Fibroblast of skin of scalp (primary cell): ENCODE measurements around the gene PRIMA1. TPM values are rescaled to one million over a fixed set of nuclear protein-coding genes. Genes with fewer than 3 reads are reported as not detected.
A peak's percentile ranks its signal among the peaks of the same experiment; 100 is the strongest.
"Not testable (repeated sequence)": the region's sequence is repeated elsewhere in the genome, so short reads cannot be mapped to it uniquely, and the experiment has no call there.

ENCODE experiments used
- DNase-seq: peaks from one replicate; pipeline ENCODE4 v3.0.0-alpha.2; 2013
- polyA plus RNA-seq, 2 experiments: library from polyadenylated mRNA; unstranded; fragments of 120-200 nt; gene quantifications; one replicate each; pipeline ENCODE4 v1.2.1, GENCODE V29; 2013; ENCODE audit not compliant: insufficient read length in 2 of 2

Gene PRIMA1, protein sequence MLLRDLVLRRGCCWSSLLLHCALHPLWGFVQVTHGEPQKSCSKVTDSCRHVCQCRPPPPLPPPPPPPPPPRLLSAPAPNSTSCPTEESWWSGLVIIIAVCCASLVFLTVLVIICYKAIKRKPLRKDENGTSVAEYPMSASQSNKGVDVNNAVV
- not detected for polyA plus RNA-seq (2013, experiment 1 of 2; ENCODE audit: insufficient read length)
- polyA plus RNA-seq (2013, experiment 2 of 2; ENCODE audit: insufficient read length) = 0.16 TPM

DNA sequence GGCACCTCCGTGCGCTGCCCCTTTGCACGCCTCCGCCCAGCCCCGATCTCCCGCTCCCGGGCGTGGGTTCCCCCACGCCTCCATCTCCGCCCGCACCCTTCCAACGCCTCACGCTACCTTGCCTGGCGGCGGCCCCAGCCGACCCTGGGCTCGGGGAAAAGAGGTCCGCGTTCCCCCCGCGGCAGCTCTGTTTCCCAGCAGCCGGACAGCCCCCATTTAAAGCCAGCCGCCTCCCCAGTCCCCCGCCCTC, at the start of gene PRIMA1:
PRIMA1 (minus strand) TSS at position 193 of the 250 bp plus-strand sequence. CDS start 767 bp downstream, outside the sequence.
- DNase-seq = no peak

DNA sequence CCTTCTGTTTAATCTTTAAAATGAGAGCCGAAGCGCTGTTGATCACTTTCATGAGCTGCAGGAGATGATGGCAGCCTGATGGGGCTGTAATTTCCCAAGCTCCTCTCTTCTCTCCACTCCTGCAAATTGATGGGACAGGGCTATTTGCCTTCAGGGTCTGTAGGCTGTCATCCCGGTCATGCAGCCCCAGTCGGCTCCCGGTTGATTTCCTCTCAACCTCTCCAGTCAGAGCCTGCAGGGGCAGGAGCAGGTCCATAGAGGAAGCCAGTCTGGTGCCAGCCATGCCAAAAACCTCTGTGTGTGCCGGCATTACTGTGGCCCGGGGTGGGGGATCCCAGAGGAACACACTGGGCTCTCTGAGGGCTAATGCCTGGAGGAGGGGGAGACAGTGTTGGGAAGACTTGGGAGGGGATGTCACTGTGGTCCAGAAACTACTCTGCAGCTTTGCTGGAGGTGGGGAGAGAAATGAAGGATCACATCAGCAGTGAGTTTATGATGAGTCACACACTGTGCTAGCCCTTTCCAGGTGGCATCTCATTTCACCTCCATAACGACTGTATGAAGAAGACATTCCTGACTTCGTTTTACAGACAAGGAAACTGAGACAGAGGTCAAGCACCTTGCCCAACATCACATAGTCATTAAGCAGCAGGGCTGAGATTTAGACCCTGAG, 46.5 kb upstream of the PRIMA1 start:
- no peak for DNase-seq

DNA sequence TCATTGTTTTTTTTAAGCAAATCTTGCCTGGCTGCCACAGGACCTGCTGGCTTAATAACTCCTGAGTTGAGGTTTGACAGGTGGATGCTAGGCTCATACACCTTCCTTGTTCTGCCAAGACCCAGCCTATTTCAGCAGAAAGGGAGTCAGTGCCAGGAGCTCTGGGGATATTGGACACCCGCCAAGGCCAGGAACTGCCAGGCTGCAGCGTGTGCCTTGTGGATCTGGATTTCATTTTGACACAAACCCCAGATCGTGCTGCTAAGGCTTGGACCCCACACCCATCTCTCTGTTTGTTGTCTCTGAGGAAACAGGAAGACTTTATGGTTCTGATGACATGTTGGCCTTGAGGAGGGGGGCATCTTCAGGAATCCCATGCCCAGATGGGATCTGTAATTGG, 44.4 kb upstream of the PRIMA1 start:
- no peak for DNase-seq

DNA sequence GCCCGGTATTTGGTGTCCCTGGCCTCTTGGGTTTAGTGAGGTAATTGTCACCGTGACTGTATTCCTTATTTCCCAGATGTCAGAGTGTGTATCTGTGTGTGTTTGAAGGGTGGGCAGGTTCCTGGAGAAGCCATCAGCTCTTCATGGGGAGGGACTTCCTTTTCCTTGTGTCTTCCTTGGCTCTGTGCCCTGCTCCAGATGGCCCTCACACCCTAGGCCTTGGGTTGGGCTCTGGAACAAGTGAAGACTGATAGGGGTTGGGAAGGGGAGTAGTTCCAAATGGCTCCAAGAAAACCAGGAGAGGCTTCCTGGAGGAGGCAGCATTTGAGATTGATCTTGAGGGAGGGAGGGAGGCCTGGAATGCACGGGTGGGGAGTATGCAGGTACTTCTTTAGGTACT, 43.8 kb upstream of the PRIMA1 start:
- DNase-seq = no peak

DNA sequence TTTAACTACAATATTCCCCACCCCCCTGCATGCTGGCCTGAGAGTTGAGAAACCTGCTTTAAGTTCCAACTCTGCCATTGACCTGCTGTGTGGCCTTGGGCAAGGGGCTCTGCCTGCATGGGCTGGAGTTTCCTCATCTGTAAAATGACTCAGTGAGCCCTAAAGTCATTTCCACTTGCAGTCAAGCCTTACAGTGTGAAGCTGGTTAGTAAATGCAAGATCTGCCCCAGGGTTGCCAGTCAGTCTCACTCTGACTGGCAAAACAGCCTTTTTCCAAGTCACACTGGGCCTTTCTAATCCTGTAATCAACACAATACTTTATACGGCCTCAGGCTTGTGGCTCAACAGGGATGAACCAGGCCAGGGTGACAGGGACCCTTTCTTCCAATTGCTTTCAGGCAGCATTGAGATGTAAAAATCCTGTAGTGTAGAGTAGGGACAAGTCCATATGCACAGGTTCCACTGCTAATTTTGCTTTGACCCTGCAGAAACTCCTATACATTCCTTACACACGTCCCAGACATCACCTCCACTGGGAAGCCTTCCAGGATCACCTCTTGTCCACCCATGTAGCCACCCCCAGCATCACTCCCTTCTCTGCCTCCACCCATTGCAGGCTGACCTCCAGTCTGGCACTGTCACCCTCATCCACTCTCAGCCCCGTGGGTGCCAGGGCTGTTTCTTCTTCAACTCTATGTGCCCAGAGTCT, 42.6 kb upstream of the PRIMA1 start:
- DNase-seq = no peak

DNA sequence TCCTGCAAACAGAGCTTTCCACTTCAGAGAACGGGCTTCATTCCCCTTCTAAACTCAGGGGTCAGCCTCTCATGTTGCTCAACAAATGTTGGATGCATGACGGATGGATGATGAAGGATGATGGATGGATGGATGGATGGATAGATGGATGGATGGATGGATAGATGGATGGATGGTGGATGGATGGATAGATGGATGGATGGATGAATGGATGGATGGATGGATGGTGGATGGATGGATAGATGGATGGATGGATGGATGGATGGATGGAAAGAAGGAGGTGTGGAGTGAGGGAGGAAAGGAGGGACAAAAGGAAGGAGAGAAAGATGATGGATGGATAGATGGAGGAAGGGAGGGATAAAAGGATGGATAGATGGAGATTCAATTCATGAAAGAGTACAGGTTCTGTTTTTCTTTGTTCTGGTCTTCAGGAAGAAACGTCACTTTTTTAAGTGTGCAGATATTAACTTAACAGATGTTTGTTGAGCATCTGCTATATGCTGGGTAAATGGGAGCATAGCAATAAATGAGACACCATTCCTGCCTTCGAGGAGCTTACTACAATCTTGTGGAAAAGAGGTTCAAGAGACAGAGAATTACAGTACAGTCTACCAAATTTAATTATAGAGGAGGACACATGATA, 41.7 kb upstream of the PRIMA1 start:
- no peak for DNase-seq

DNA sequence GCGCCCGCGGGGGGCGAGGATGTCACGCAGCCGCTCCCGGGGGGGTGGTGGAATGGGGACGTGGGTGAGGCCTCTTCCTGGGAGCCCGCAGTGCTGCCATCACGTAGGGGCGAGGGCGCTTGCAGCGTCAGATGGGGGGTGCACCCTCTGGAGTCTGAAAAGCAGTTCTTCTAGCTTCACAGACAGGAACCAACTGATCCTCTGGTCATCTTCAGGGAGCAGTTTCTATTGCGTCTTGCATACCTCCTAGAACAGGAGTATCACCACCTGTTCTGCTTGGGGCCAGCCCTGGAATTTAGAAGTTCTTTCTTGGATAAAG, 36.9 kb upstream of the PRIMA1 start:
- DNase-seq = no peak

DNA sequence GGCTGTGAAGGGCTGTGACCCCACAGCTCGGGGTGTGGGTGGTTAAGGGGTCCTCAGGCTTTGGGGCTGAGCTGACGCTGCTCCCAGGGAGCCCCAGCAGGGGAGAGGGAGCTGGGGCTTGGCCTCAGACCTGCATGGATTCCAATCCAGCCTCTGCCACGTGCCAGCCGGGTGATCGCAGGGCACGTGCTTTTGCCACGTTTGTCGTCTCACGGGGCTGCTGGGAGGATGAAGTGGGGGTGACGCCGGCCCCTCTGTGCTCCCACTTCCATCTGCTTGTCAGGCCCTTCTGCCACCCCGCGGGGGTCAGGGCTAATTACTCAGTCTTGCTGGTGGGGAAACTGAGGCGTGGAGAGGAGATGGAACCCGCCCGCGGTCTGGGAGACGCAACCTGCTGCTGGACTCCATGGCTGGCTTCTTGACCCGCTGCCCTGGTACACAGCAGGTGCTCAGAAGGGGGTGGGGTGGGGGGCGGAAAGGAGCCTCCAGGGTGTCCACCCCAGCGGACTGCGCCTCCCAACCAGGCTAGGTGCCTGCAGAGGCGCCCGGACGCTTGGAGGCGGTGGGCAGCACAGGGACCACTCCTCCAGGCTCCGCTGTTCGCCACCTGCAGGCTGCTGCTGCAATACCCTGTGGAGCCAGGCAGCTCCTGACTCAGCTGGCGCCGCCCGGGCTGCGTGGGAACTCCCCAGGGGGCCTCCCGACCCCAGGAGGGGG, 36.4 kb upstream of the PRIMA1 start:
- DNase-seq = no peak

DNA sequence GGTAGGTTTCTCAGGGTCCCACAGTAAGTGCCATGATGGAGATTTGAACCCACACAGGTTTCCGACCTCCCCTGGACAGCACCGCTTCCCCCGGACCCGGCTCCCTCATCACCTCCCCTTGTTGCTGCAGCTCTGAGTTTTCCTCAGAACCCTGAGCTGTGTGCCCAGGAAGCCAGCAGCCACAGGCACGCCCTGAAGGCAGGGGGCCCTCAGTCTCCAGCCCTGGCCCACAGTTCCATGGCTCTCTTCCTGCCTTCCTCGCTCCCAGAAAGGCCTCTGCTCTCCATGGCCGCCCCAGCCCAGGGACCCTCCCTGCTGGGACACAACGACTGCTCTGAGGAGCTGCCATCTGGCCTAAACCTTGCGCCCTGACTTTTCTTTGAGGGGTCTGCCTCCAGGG, 35.8 kb upstream of the PRIMA1 start:
- DNase-seq = no peak

DNA sequence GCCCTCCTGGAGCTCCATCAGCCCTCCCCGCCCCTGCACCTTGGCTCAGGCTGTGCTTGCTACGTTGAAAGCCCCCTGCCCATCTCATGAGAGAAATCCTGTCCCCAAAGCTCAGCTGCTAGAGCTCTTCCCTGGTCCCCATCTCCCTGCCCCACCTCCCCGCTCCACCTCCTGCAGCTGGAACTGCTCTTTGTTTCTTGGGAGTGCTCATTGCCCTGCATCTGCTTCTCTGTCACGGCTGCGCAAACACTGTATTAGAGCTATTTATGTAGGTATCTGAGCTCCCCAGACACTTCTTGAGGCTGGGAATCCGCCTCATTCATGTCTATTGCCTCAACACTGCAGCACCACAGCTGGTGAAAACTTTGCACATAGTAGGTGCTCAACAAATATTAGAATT, 32.8 kb upstream of the PRIMA1 start:
- DNase-seq = no peak

DNA sequence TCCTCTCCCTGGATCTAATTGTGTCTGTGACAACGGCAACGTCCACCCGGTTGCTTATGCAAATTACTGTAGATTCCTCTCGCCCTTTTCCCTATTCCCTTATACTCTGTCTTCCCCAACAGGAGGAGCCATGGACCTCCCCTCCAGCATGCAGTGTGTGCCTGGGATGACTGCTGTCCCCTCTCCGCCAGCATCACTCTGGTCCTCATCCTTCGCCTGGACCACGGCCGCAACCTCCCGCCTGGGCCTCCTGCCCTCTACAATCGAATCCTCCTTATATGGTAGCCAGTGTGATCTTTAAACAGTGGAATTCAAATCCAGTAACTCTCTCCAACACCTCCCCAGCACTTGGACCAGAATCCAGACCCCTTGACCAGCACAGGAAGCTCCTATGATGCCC, 30.6 kb upstream of the PRIMA1 start:
- DNase-seq = no peak

DNA sequence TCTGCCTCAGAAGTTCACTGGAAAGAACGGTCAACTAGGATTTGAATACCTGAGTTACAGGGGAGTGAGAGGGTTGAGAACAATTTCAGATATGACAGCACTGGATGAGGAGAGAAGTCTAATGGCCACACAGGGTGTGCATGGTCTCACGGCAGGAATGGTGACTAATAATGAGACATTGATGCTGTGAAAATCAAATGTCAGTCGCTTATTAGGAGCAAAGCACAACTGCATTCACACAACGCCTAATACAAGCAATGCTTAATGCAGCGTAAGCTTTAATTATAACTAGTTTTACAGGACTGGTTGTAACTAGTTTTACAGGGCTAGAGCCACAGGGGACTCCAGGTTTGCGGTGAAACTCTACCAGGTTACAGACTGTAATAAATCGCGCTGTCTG, 23.4 kb upstream of the PRIMA1 start:
- DNase-seq = no peak

DNA sequence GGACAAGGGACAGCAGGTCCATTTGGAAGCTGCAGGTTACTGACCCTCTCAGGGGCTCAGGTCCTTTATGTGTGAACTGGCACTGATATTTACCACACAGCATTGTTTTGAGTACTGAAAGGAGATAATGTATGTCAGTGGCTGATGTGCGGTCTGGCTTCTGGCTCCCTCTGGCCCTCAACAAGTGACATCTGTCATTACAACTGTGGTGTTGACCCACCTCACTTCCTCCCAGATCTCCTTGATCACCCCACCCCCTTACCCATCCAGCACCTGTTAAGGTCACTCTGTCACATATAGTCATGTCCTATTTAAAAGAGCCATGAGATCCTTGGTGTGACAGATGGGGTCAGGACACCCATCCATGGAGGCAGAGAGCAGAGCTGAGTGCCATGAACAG, 22.7 kb upstream of the PRIMA1 start:
- no peak for DNase-seq

DNA sequence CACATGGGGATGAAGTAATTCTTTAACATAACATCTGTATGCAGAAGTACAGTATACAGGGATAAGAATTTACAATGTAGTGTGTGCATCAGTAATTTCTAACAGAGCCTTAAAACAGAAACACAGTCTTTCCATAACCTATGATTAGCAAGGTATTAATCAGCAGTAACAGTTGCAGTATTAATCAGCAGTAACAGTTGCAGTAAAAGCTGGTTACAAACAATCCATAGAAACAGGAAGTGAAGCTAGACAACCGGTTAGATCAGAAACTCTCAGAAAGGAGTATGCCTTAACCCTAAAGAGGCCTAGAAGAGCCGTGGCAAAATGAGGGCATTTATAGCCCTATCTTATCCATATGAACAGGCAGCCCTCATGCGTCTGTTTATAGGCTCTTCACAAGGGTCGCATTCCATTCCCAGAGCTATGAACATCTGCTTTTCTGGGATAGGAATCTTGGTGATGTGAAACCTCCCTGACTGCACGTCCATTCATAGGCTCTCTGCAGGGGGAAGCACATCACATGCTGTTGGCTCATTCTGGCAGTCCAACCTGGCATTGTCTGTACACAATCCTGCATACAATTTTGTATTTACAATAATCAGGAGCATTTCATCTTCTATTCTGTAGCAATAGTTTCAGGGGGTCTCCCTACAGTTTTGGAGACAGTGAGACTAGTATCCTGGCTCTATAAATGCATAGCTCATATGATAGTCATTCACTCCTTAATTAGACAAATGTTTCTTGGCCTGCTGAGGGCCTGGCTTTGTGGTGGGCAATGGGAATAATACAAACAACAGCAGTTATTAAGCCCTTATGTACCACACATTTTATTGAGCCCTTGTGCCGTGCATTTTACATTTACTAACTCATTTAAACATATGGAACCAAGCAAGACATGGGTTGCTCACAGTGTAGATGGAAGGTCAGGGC, 21.5 kb upstream of the PRIMA1 start:
- not testable (repeated sequence) for DNase-seq

DNA sequence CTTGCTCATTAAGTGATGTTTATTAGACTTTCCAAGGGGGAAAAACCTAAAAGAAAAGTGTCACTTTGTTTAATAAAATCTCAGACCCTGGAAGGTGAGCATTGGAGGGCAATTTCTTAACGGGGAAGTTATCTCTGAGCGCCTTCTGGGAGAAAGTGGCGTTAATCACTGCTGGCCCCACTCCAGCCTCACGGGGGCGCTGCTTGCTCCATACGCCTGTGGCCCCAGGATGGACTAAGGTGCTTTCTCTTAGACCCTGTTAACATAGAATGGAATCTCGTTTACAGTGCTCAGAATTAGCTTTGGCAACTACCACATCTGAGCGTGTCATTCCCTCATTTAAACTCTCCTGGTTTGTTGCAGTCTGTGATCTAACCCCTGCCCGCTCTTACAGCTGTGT, 16.4 kb upstream of the PRIMA1 start:
- no peak for DNase-seq

DNA sequence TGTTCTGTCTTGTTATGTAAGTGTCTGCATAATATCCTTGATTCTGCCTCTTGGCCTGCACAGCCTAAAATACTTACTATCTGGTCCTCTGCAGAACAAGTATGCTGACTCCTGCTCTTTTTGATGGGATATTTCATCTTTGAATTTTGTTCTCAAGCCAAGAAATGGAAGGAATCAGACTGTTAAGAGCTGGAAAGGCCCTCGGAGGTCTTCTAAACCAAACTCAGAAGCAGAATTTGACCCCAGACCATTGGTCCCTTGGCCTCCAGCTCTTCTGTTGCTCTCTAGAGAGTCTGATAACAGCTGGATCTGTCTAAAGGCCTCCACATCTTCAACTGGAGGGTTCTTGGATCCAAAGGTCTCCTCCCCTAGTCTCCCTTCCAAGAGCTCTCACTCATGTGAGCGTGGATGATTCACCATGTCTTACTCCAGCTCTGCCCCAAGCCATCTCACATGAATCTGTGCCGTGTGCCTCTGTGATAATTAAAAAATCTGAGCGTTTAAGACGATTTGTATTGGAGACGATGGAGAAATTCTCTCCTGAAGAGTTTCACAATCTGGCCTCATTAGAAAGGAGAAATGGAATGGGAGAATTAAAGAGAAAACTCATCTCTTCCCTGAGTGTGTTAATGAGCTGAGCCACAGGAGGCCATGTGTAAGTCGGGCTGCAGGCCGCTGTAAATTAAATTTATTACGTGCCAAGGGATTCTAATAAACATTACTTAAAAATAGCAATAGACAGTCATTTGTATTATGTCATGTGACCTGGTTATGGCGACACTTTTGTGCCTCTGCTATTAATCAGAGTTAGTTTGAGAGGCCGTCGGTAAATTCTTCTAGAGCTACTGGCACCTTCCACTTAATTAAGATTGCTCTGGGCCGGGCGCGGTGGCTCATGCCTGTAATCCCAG, 15.4 kb upstream of the PRIMA1 start:
- DNase-seq = no peak

DNA sequence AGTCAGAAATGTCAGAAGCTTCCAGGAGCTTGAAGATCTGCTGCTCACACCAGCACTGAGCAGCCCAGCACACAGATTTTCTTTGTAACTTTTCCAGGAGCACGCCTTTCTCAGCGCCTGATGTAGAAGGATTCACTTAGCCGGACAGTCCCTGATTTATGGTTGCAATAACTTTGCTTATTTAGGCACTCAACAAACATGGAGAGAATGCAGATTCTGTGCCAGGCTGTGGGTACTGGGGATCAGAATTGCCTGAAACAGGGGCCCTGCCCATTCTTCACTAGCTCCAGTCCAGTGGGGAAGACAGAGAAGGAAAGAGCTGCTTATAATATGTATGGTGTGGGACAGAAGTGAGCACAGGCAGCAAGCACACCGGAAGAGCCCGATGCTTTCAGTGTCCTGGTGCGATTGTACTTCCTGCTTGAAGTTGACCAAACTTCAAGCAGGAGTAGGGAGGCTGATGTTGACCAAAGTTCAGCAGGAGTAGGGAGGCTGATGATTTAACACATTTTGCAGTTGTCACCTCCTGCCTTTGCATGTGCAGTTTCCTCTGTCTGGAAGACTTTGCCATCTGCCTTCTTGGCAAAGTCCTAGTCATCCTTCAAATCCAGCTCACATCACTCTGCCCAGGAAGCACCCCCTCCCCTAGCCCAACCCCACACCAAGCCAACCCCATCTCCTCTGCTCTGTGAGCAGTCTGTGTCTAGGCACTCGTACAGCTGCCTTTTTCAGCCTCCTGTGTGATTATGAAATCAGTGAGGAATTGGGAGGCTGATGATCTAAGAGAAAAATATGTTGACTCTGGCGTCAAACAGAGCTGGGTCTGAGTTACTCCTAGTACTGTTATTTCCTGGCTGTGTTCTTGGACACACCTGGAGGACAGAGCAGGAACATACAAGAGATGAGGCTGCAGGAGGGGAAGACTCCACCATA, 12.0 kb upstream of the PRIMA1 start:
- peak; percentile 2 for DNase-seq

DNA sequence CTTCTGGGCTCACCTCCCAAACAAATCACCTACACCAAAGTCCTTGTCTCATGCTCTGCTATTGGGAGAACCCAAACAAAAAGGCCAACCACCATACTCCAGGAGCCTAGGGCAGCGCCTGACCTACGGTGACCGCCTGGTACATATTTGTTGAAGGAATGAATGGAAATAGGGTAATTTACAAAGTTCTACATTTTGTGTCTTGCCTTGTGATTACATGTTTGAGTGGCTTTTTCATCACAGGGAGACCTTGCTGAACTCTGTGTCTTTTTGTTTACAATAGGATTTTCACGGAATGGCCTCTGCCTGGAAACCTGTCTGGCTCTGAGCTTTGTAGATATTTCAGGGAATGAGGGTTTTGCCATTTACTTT, 11.3 kb upstream of the PRIMA1 start:
- DNase-seq = no peak

DNA sequence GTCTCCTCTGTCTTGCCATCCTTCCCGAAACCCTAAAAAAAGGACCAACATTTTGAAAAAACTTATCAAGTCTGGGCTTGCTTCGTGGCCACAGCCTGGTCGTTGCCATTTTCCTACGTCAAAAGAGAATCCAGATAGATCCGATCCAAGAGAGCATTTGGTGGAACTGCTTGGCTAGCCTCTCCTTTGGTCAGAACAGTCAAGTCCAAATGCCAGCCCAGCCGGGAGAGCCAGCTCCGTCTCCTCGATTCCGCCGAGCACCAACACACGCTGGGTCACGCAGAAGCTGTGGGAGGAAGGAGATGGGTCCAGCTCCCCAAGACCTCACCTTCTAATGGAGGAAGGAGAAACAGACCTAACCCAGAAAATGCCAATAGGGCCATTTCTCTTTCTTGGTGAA, 9.3 kb upstream of the PRIMA1 start:
- DNase-seq = no peak

DNA sequence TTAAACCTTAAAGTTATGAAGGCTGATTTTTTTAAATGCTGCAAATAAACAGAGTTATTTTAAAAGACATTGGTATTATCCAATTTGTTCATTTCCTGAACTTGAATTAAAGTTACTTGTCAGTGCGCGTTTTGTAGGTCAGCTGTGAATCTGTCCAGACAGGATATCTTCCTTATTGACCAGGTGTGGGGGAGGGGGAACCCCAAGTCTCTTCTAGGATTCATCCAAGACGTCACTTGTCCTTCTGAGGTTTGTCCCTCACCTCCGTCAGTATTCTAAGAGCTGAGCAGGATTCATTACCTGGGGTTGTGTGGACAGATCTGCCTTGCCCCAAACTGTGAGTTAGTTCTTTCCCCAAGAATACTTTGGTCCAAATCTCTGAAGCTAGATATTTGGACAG, 8.8 kb upstream of the PRIMA1 start:
- no peak for DNase-seq
